ENCODE data around the gene SPDYE6. TPM values are rescaled to one million over a fixed set of nuclear protein-coding genes. Genes with fewer than 3 reads are reported as not detected.
"Not testable (repeated sequence)": the region's sequence is repeated elsewhere in the genome, so short reads cannot be mapped to it uniquely, and the experiment has no call there.

The SPDYE6 gene
- total and polyA plus RNA-seq, 7 donors: 0.23 TPM; not detected in 6

DNA sequence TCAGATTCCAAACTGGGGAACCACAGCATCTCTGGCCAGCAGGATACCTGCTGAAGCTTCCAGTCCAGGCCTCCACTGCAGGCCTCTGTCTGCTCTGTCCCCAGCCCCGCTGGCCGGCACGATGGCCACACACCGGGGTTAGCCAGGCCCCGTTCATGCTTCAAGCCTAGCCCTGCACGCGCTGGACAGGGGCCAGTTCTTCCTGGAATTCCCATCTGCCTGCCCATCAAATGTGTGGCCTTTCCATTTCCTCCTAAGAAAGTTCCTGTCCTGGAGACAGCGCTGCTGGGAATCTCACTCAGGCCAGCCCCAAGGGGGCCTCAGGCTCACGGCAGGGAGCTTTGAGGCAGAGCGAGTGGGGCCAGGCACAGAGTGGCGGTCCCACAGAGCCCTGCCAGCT, 51.6 kb downstream of the SPDYE6 start:
- Histone ChIP-seq H3K4me3 (no peak overlapping the region), H3K27me3 (peaks cover 0 to 16% (median 14%) of the 10 kb centered on the region in 3 donors), H3K27ac (no peak overlapping the region), H3K4me1 (no peaks in the 10 kb centered on the region), H3K36me3 (no peaks in the 10 kb centered on the region), H3K9me3 (no peaks in the 10 kb centered on the region)
- intact Hi-C loops (cut with DNase I): no loop called here
- WGBS, 2 donors: 84 to 90% methylated on average over 11 of the region's 11 CpGs
- TF ChIP-seq POLR2A (IDR thresholded peaks at IDR 0.05): no peak
- no peak for TF ChIP-seq EP300 (IDR thresholded peaks at IDR 0.05)
- TF ChIP-seq POLR2AphosphoS5 (IDR thresholded peaks at IDR 0.05): no peak
- TF ChIP-seq, protein P1, sequence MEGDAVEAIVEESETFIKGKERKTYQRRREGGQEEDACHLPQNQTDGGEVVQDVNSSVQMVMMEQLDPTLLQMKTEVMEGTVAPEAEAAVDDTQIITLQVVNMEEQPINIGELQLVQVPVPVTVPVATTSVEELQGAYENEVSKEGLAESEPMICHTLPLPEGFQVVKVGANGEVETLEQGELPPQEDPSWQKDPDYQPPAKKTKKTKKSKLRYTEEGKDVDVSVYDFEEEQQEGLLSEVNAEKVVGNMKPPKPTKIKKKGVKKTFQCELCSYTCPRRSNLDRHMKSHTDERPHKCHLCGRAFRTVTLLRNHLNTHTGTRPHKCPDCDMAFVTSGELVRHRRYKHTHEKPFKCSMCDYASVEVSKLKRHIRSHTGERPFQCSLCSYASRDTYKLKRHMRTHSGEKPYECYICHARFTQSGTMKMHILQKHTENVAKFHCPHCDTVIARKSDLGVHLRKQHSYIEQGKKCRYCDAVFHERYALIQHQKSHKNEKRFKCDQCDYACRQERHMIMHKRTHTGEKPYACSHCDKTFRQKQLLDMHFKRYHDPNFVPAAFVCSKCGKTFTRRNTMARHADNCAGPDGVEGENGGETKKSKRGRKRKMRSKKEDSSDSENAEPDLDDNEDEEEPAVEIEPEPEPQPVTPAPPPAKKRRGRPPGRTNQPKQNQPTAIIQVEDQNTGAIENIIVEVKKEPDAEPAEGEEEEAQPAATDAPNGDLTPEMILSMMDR (IDR thresholded peaks at IDR 0.05): no peak
- no peak for DNase-seq

DNA sequence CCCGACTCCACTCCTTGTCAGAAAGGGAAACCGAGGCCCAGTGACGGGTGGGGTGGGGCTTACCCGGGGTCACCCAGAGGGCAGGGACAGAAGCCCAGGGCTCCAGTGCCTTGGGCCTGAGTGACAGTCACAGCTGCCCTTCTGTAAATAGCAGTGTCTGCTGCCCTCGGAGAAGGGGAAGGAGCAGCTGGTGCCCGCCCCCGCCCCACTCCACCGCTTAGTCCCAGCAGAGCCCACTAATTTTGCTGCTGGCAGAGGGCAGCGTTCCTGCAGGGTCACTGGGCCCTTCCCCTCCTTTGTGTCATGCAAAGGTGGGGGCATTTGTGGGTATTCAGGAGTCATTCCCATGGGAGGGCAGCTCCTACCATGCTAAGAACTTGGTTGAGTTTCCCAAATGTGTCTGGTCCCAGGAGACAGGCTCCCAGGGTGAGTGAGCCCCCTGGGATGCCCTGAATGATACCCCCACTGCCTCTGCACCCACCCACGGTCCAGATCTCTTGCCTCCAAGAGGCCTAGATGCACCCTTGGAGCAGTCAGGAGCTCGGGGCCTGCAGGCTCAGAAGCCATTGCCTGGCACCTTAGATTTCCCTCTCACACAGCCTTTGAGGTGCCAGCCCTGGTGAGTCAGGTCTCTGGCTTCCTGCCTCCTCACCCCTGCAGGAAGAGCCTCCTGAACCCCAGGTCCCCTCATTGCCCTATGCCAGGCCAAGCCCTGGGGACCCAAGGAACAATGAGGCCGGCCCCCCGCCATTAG, 52.4 kb downstream of the SPDYE6 start:
- WGBS, 2 donors: 82% methylated on average over 13 of the region's 13 CpGs
- intact Hi-C loops (cut with DNase I): no loop called here
- Histone ChIP-seq H3K36me3 (no peaks in the 10 kb centered on the region), H3K9me3 (no peaks in the 10 kb centered on the region), H3K4me1 (no peaks in the 10 kb centered on the region), H3K4me3 (no peak overlapping the region), H3K27ac (no peak overlapping the region), H3K27me3 (peaks cover 0 to 22% (median 14%) of the 10 kb centered on the region in 3 donors)
- DNase-seq: no peak
- no peak for TF ChIP-seq EP300 (IDR thresholded peaks at IDR 0.05)
- TF ChIP-seq, protein P1 (IDR thresholded peaks at IDR 0.05): no peak
- TF ChIP-seq POLR2AphosphoS5 (IDR thresholded peaks at IDR 0.05): no peak
- TF ChIP-seq POLR2A (IDR thresholded peaks at IDR 0.05): no peak

DNA sequence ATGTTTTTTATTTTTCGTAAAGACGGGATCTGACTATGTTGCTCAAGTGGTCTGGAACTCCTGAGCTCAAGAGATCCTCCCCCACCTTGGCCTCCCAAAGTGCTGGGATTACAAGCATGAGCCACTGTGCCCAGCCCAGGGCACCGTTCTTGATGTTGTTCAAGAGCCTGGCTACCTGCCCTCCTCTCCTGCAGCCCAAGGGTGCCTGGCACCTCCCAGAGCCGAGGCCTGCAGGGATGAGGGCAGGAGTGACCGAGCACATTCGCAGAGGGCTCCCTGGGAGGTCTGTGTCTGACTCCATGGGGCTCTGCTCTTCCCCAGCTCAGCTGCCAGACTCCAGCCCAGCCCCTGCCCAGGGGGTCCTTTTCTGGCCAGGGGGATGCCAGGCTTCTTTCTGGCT, 54.2 kb downstream of the SPDYE6 start:
- peaks cover 0 to 22% (median 14%) of the 10 kb centered on the region in 3 donors for H3K27me3 ChIP-seq
- TF ChIP-seq, protein P1 (IDR thresholded peaks at IDR 0.05): no peak
- TF ChIP-seq POLR2A (IDR thresholded peaks at IDR 0.05) (no peak), POLR2AphosphoS5 (IDR thresholded peaks at IDR 0.05) (no peak), EP300 (IDR thresholded peaks at IDR 0.05) (no peak)
- WGBS, 2 donors: 91 to 94% methylated on average over 6 of the region's 6 CpGs
- H3K36me3 ChIP-seq: no peaks in the 10 kb centered on the region
- H3K4me1 ChIP-seq: no peaks in the 10 kb centered on the region
- H3K9me3 ChIP-seq: no peaks in the 10 kb centered on the region
- intact Hi-C loops (cut with DNase I): no loop called here
- no peak overlapping the region for H3K4me3 ChIP-seq
- no peak for DNase-seq
- no peak overlapping the region for H3K27ac ChIP-seq

DNA sequence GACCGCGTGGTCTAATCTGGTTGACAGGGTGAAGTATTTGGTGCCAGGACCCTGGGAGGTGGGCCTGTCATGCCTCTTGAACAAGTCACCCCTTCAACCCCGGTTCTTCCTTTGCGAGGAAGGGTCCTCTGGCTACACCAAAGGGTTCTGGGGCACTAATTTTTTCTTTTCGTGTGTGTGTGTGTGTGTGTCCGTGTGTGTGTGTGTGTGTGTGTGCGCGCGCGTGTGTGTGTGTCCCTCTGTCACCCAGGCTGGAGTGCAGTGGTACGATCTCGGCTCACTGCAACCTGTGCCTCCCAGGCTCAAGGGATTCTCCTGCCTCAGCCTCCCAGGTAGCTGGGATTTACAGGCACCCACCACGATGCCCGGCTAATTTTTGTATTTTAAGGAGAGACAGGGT, 54.9 kb downstream of the SPDYE6 start:
- H3K9me3 ChIP-seq; H3K4me3 ChIP-seq; intact Hi-C loops (cut with DNase I); H3K4me1 ChIP-seq; DNase-seq; H3K36me3 ChIP-seq; H3K27ac ChIP-seq: not testable (repeated sequence)
- H3K27me3 ChIP-seq: peaks cover 0 to 22% (median 14%) of the 10 kb centered on the region in 3 donors
- WGBS, 2 donors: 95 to 96% methylated on average over 14 of the region's 14 CpGs

DNA sequence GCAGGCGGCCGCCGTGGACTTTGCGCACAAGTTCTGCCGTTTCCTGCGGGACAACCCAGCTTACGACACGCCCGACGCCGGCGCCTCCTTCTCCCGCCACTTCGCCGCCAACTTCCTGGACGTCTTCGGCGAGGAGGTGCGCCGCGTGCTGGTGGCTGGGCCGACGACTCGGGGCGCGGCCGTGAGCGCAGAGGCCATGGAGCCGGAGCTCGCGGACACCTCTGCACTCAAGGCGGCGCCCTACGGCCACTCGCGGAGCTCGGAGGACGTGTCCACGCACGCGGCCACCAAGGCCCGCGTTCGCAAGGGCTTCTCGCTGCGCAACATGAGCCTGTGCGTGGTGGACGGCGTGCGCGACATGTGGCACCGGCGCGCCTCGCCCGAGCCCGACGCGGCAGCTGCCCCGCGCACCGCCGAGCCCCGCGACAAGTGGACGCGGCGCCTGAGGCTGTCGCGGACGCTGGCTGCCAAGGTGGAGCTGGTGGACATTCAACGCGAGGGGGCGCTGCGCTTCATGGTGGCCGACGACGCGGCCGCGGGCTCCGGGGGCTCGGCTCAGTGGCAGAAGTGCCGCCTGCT, 55.5 kb downstream of the SPDYE6 start:
- Histone ChIP-seq H3K27me3 (peaks cover 0 to 22% (median 14%) of the 10 kb centered on the region in 3 donors), H3K27ac (no peak overlapping the region), H3K4me3 (no peak overlapping the region), H3K9me3 (no peaks in the 10 kb centered on the region), H3K4me1 (no peaks in the 10 kb centered on the region), H3K36me3 (no peaks in the 10 kb centered on the region)
- 72 to 87% methylated on average over 84 of the region's 84 CpGs for whole genome bisulfite sequencing, 2 donors
- TF ChIP-seq EP300 (IDR thresholded peaks at IDR 0.05) (no peak), POLR2A (IDR thresholded peaks at IDR 0.05) (no peak), POLR2AphosphoS5 (IDR thresholded peaks at IDR 0.05) (no peak)
- TF ChIP-seq, protein P1 (IDR thresholded peaks at IDR 0.05): no peak
- DNase-seq: no peak
- intact Hi-C loops (cut with DNase I): no loop called here
